ENCODE data around the gene PAOX.
A peak's percentile ranks its signal among the peaks of the same experiment; 100 is the strongest.

PAOX gene

GRCh38 chr10:133379152-133379800 lies at the start of gene PAOX:
PAOX (plus strand) TSS chr10:133379262; CDS start chr10:133379317, 55 bp downstream.
- peak; percentile 73 for DNase-seq

GRCh38 chr10:133329491-133330202 lies 49.4 kb upstream of the PAOX start:
- DNase-seq = peak; percentile 89

DNA sequence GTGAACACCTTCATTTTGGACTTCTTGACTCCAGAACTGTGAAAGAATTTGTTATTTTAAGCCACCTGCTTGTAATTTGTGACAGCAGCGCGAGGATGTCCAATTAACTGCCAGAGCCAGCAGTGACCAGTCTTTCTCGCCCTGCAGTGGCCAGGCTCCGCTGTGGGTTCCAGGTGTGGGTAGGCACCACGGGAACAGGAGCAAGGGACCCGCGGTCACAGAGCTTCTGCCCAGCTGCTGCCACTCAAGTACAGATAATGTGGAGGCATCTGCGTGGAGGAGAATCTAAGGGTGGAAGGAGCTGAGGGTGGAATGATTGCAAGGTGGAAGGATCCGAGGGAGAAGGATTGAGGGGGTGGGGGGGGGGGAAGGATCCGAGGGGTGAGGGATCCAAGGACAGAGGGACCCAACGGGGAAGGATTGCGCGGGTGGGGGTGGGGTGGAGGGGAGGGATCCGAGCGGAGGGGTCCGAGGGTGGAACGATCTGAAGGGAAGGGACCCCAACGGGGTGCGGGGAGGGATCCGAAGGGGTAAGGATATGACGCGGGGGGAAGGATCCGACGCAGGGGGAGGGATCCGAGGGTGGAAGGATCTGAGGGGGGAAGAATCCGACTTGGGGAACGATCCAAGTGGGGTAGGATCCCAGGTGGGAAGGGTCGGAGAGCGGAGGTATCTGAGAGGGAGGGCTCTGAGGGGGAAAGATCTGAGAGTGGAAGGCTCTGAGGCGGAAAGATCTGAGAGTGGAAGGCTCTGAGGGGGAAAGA lies 45.9 kb upstream of the PAOX start:
- no peak for DNase-seq

DNA sequence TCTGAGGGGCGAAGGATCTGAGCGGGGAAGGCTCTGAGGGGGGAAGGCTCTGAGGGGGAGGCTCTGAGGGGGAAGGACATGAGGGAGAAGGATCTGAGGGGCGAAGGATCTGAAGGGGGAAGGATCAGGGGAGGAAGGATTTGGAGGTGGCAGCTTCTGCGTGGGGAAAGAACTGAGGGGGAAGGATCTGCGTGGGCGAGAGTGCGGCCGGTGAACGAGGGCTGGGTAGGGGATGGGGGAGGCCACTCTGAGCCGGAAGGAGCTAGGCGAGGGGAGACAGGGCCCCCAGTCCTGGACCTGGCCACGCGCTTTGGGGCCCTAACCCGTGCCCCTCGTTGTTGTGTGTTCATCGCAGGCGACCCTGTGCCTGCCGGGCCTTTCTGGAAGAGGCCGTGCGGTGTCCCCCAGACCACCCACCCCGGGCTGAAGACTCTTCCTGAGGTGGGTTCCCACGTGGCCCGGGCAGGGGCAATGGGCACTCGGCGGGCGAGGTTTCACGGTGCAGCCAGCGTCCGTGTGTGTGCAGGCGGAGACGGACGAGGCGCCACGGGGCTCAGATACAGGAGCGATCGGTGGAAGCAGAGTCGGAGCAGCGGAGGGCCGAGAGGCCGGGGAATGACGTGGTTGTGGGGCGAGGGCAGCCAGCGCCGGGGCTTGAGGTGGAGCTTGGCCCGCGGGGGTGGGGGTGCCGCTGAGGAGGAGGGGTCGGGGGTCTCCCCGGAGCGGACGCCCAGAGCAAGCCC lies 44.4 kb upstream of the PAOX start:
- DNase-seq = no peak

- peak; percentile 87 for DNase-seq
These were observed 43.6 kb upstream of the PAOX start for GRCh38 chr10:133335246-133336117.

DNA sequence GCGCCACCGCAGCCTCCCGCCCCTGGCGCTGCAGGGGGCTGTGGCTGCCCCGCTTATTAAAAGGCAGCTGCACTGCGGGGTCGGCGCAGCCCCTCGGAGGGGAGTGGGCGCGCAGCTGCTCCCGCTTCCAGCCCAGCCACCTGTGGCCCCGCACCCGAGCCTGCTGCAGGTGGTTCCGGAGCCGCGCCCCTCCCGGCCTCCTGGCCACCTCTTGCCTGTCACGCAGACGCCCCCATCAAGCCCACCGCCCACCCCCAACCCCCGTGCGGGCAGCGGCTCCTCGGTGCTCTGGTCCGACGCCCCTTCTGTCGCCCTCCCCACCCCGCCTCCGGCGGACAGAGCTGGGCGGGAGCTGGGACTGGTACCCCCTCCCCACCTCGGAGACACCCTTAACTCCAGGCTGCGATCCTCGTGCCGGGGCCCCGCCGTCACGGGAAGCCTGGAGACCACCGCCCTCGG lies 42.9 kb upstream of the PAOX start:
- DNase-seq = no peak

DNA sequence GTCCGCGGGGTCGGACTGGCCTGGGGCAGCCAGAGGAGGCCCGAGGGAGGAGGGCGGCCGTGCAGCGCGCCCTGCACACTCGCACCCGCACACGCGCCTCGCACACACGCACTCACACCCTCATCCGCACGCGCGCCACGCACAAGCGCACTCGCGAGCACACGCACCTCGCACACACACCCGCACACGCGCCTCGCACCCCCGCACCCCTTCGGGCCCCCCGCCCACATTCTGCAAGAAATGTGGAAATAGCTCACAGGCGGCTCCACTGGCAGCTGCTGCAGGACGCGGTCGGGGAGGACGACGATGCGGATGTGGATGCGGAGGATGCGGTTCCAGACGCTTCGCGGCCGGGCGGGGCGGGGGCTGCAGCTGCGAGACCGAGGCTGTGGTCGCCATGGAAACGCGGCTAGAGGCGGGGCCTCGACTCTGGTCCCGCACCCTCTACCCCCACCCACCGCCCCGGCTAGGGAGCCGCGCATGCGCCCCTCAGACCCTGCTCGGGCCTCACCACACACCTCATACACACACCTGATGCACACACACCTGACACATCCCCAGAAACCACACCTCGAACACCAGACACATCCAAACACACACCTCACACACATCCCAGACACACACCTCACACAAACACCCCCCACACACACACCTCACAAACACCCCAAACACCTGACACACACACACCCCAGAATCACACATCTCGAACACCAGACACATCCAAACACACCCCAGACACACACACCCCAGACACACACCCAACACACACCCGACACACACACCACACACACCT lies 42.3 kb upstream of the PAOX start, which contains the start of gene CALY:
CALY (minus strand) TSS at position 320 of the 793 bp plus-strand sequence. CDS start 7,907 bp downstream, outside the sequence.
- peak; percentile 93 for DNase-seq

DNA sequence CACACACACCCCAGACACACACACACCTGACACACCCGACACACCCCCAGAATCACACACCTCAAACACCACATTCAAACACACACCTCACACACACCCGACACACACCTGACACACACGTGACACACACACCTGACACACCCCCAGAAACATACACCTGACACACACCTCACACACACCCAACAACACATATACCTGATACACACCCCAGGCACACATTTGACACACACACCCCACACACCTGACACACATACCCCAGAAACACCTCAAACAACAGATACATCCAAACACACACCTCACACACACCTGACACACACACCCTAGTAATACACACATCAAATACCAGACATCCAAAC lies 41.7 kb upstream of the PAOX start:
- DNase-seq = no peak

DNA sequence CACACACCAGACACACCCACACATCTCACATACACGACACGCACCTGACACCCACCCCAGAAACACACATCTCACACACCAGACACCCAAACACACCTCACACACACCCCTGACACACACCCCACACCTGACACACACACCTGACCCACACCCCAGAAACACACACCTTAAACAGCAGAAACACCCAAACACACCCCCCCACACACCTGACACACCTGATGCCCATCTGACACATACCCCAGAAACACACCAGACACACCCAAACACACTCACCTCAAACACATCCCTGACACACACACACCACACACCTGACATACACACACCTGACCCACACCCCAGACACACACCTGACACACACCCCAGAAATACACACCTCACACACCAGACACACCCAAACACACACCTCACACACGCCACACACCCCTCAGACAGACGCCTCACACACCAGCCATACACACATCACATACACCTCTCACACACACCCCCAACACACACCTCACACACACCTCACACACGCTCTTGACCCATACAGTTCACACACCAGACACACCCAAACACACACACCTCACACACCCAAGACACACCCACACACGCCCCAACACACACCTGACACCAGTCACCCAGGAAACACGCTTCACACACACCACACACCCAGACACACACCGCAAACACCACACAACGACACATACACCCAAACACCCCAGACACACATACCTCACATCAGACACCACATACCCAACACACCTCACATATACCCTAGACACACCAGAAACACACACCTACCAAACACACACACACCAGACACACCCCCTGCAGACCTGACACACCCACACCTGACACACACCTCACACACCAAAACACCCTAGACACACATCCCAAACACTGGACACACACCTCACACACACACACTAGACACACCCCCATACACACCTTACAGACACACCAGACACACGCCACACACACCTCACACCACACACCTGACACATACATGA lies 40.7 kb upstream of the PAOX start:
- no peak for DNase-seq

- no peak for DNase-seq
These were observed 39.2 kb upstream of the PAOX start for GRCh38 chr10:133339708-133340380.

DNA sequence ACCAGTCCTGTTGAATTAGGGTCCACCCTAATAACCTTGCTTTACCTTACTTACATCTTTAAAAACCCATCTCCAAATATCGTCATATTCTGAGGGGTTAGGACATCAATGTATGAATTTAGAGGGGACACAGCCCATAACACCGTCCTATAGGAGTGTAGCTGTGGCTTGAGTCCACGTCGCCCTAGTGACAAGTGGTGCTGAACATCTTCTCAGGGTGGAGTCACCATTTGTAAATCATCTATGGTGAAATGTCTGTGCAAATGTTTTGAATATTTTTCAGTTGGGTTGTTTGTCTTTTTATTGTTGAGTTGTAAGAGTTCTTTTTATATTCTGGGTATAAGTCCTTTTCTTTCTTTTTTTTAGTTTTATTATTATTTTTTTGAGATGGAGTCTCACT lies 37.1 kb upstream of the PAOX start:
- no peak for DNase-seq

- no peak for DNase-seq
These were observed 36.1 kb upstream of the PAOX start for GRCh38 chr10:133342942-133343341.

GRCh38 chr10:133343558-133343957 lies 35.5 kb upstream of the PAOX start:
- no peak for DNase-seq

GRCh38 chr10:133344236-133344635 lies 34.8 kb upstream of the PAOX start:
- DNase-seq = no peak

GRCh38 chr10:133346413-133346812 lies 32.6 kb upstream of the PAOX start:
- no peak for DNase-seq

GRCh38 chr10:133347710-133348517 lies 31.1 kb upstream of the PAOX start:
- no peak for DNase-seq

- DNase-seq = no peak
These were observed 29.9 kb upstream of the PAOX start for GRCh38 chr10:133349160-133349568.

- DNase-seq = no peak
These were observed 29.5 kb upstream of the PAOX start for GRCh38 chr10:133349577-133350011.

Measured in CD4-positive, alpha-beta T cell treated with Interleukin-12 subunit alpha and Interleukin-12 subunit beta, for 1 hour (primary cell).